Thyroid gland (tissue), 4 donors: ENCODE results near the gene AGPAT4.

ENCODE experiments used
- CTCF ChIP-seq, 6 experiments: fragments of 200-600 bp in 3 of 6; fragments of 450-650 bp in 3 of 6; sonication (generic) in 3 of 6; IDR thresholded peaks; one replicate each; pipeline ENCODE4 v1.5.1; 2016 to 2019; ENCODE audit warnings: antibody characterized with exemption in 6 of 6, mild to moderate bottlenecking in 2 of 6, inconsistent platforms in 1 of 6, moderate library complexity in 1 of 6
- POLR2A ChIP-seq, 2 donors: fragments of 450-650 bp; IDR thresholded peaks; one replicate each; pipeline ENCODE4 v1.6.1; 2017; ENCODE audit warnings: antibody characterized with exemption in 2 of 2, mild to moderate bottlenecking in 2 of 2, moderate library complexity in 1 of 2

- no peak for TF ChIP-seq CTCF (IDR thresholded peaks at IDR 0.05)
- TF ChIP-seq POLR2A (IDR thresholded peaks at IDR 0.05), result no peak
These were observed 24.5 kb downstream of the AGPAT4 start for GRCh38 chr6:161249327-161249726.
